AG10803 (cell line): ENCODE results near the gene WSB1.

Experiments used
- DNase-seq: peaks from one replicate; pipeline ENCODE4 v3.0.0; 2010; ENCODE audit warnings: low read depth
- H3K4me3 ChIP-seq: 2 replicates; pipeline ENCODE4 v1.5.1; 2011; ENCODE audit warnings: mild to moderate bottlenecking, low read length, control low read depth
- CTCF ChIP-seq: conservative IDR thresholded peaks from 2 replicates; pipeline ENCODE4 v1.5.1; 2011; ENCODE audit warnings: mild to moderate bottlenecking, low read length, control low read depth, inconsistent platforms

WSB1 gene

GRCh38 chr17:27318633-27319032 is 24.7 kb downstream of the WSB1 start:
- no peak for DNase-seq
- TF ChIP-seq CTCF, result no peak
- no peak overlapping the region for H3K4me3 ChIP-seq

GRCh38 chr17:27319541-27320221 is 25.8 kb downstream of the WSB1 start:
- TF ChIP-seq CTCF, result no peak
- peak; percentile 81 for DNase-seq
- H3K4me3 ChIP-seq, result no peak overlapping the region

- TF ChIP-seq CTCF, result no peak
- DNase-seq, result no peak
- no peak overlapping the region for H3K4me3 ChIP-seq
Measured at GRCh38 chr17:27320222-27320560, 26.3 kb downstream of the WSB1 start.

GRCh38 chr17:27321372-27321771 is 27.5 kb downstream of the WSB1 start:
- TF ChIP-seq CTCF, result no peak
- no peak for DNase-seq
- no peak overlapping the region for H3K4me3 ChIP-seq

GRCh38 chr17:27322026-27322425 is 28.1 kb downstream of the WSB1 start:
- H3K4me3 ChIP-seq, result no peak overlapping the region
- TF ChIP-seq CTCF, result no peak
- DNase-seq, result no peak

GRCh38 chr17:27322690-27323508 is 29.0 kb downstream of the WSB1 start:
- H3K4me3 ChIP-seq, result no peak overlapping the region
- TF ChIP-seq CTCF, result no peak
- DNase-seq, result no peak
